Activated CD8-positive, alpha-beta T cell treated with anti-CD3 and anti-CD28 coated beads for 36 hours (primary cell): ENCODE results near the gene MCU. TPM values are rescaled to one million over a fixed set of nuclear protein-coding genes. Genes with fewer than 3 reads are reported as not detected.

ENCODE experiments used
- ATAC-seq: fragments of 200-7000 bp; cut with Tn5 transposase; one replicate; pipeline ENCODE4 v1.10.0; 2021; ENCODE audit warnings: mild to moderate bottlenecking, moderate library complexity
- CTCF ChIA-PET: fragments of 350-600 bp; sonication (Branson Sonifier 250); formaldehyde crosslinking; loops from one replicate; lab custom pipeline; 2021; ENCODE audit warnings: antibody characterized with exemption; lab: Charles Lee
- POLR2A ChIA-PET: fragments of 350-600 bp; sonication (Branson Sonifier 250); formaldehyde crosslinking; loops from one replicate; lab custom pipeline; 2021; ENCODE audit warnings: antibody characterized with exemption; lab: Charles Lee
- DNase-seq: peaks from one replicate; pipeline ENCODE4 v3.0.0-alpha.2; 2020
- H3K27ac Mint-ChIP-seq: one replicate; pipeline ENCODE4 v1.8.0; 2021; ENCODE audit warnings: mild to moderate bottlenecking, mixed read lengths
- H3K27me3 Mint-ChIP-seq: one replicate; pipeline ENCODE4 v1.8.0; 2021; ENCODE audit warnings: mixed read lengths
- H3K36me3 Mint-ChIP-seq: one replicate; pipeline ENCODE4 v1.8.0; 2021; ENCODE audit warnings: low read depth, mixed read lengths
- H3K4me1 Mint-ChIP-seq: one replicate; pipeline ENCODE4 v1.8.0; 2021; ENCODE audit warnings: low read depth, mixed read lengths
- H3K4me3 Mint-ChIP-seq: one replicate; pipeline ENCODE4 v1.8.0; 2021; ENCODE audit warnings: mild to moderate bottlenecking, moderate library complexity, mixed read lengths
- H3K9me3 Mint-ChIP-seq: one replicate; pipeline ENCODE4 v1.8.0; 2021; ENCODE audit warnings: mixed read lengths
- CTCF ChIP-seq: fragments of 200-600 bp; IDR thresholded peaks from one replicate; pipeline ENCODE4 v1.8.0; 2022; ENCODE audit warnings: antibody characterized with exemption, mild to moderate bottlenecking
- intact Hi-C: fragments of 100-400 bp; cut with micrococcal nuclease; formaldehyde crosslinking; loops from one replicate; pipeline ENCODE4 v1.10.0; 2022
- total RNA-seq, 2 experiments: library from RNA; stranded (reverse); gene quantifications; one replicate each; pipeline ENCODE4 v1.2.3, GENCODE V29; 2021

Gene MCU
- total RNA-seq, 2 experiments from 2014 or later: 17.1 to 18.3 TPM

- POLR2A ChIA-PET: interaction anchor here (0.7 kb wide), 1 partner anchor 261 kb away, joined by 3 read pairs; no protein-coding TSS in a partner anchor
- Mint-ChIP-seq H3K27me3 (no peaks in the 10 kb centered on the region), H3K4me1 (no peaks in the 10 kb centered on the region), H3K36me3 (no peaks in the 10 kb centered on the region), H3K4me3 (no peak overlapping the region), H3K9me3 (no peaks in the 10 kb centered on the region), H3K27ac (no peak overlapping the region)
- ATAC-seq: no peak
- CTCF ChIA-PET: interaction anchor here (1.4 kb wide), 1 partner anchor 284 kb away, joined by 3 read pairs; no protein-coding TSS in a partner anchor
- no peak for DNase-seq
- TF ChIP-seq CTCF: no peak
- intact Hi-C loops: no loop called here
Observed at GRCh38 chr10:72649291-72649690, 42.7 kb upstream of the MCU start.

DNA sequence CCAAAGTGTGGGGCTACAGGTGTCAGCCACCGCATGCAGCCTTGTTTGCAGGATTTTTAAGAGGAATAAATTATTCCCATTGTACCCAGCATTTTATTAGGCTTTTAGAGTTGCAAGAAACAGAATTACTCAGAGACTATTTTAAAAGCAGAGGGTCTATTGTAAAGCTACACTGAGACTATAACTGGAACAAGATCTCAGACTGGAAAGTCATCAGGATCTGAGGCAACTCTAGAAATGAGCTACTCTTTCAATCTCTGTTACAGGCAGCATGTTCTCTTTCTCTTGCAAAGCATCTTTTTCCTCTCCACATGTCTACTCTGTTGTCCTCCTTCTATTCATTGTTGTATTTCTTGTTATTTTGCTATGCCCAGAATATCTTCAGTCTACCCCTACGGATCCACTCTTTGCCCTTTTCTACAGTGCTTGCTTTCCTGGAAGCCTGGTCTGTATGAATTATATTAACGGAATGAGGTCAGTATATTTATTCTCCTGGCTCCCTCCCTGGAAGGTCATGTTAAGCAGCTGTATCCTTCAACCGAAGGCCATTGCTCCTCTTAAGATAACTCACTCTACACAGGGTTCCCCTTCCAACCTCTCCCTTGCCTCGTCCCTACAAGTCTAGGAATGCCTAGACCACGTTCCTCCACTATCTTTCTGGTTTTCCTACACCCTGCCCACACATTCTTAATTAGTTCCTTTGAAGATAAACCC is 38.4 kb upstream of the MCU start:
- intact Hi-C loops: no loop called here
- Mint-ChIP-seq H3K27ac (no peak overlapping the region), H3K27me3 (no peaks in the 10 kb centered on the region), H3K4me1 (no peaks in the 10 kb centered on the region), H3K9me3 (no peaks in the 10 kb centered on the region), H3K36me3 (no peaks in the 10 kb centered on the region), H3K4me3 (no peak overlapping the region)
- no peak for TF ChIP-seq CTCF
- ChIA-PET CTCF (no interaction called here), POLR2A (interaction anchor here (0.7 kb wide), 1 partner anchor 10 kb away, joined by 3 read pairs; no protein-coding TSS in a partner anchor)
- DNase-seq (no peak), ATAC-seq (no peak)

- ChIA-PET POLR2A (no interaction called here), CTCF (no interaction called here)
- no peaks in the 10 kb centered on the region for H3K27me3 Mint-ChIP-seq
- H3K9me3 Mint-ChIP-seq: no peaks in the 10 kb centered on the region
- no peak for TF ChIP-seq CTCF
- DNase-seq: no peak
- no peaks in the 10 kb centered on the region for H3K36me3 Mint-ChIP-seq
- intact Hi-C loops: no loop called here
- no peaks in the 10 kb centered on the region for H3K4me1 Mint-ChIP-seq
- H3K27ac Mint-ChIP-seq: no peak overlapping the region
- no peak overlapping the region for H3K4me3 Mint-ChIP-seq
- no peak for ATAC-seq
Observed at GRCh38 chr10:72654720-72655119, 37.2 kb upstream of the MCU start.

DNA sequence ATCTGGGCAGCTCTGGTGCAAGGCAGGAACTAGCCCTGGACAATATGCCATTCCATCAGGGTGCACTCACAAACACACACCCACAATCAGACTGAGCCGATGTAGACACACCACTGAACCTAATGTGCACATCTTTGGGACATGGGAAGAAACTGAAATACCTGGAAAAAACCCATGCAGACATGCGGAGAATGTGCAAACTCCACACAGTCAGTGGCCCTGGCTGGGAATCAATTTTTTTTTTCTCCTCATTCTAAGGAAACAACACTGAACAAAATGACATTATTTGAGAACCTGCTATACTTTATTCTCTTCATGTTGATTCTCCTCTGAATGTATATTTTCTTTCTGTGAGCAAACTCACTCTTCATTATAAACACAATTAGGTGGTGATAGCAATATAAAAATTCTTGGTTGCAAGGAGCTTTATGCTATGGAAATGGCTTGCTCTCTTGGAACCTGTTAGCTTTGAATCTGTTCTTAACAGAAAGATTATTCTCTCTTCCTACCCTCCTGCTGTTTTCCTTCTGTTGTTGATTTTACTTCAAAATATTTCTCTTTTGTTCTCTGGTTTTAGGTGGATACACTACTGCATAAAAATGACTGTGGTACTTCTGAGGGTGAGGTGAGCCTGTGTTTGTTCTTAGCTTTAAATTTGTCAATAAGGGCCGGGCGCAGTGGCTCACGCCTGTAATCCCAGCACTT is 33.1 kb upstream of the MCU start:
- no peak for ATAC-seq
- ChIA-PET CTCF (interaction anchor here (1.4 to 1.6 kb wide), 2 partner anchors 9 to 18 kb away, joined by 3 to 5 read pairs; no protein-coding TSS in a partner anchor), POLR2A (no interaction called here)
- no peaks in the 10 kb centered on the region for H3K27me3 Mint-ChIP-seq
- H3K4me1 Mint-ChIP-seq: no peaks in the 10 kb centered on the region
- no peak for DNase-seq
- H3K4me3 Mint-ChIP-seq: no peak overlapping the region
- no peak overlapping the region for H3K27ac Mint-ChIP-seq
- no peaks in the 10 kb centered on the region for H3K36me3 Mint-ChIP-seq
- no peaks in the 10 kb centered on the region for H3K9me3 Mint-ChIP-seq
- no peak for TF ChIP-seq CTCF
- intact Hi-C loops: no loop called here

DNA sequence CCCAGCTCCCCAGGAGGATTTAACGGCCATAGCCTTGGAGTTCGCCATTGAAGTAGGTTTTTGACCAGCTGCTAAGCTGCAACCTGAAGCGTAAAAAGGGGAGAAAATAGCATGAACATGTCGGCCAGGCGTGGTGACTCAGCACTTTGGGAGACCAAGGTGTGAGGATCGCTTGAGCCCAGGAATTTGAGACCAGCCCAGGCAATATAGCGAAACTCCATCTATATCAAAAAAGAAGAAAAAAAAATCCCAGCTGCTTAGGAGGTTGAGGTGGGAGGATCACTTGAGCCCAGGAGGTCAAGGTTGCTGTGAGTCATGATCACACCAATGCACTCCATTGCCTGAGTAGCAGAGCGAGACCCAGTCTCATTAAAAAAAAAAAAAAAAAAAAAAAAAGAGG is 32.2 kb upstream of the MCU start:
- intact Hi-C loops: no loop called here
- Mint-ChIP-seq H3K27me3 (no peaks in the 10 kb centered on the region), H3K9me3 (no peaks in the 10 kb centered on the region), H3K36me3 (no peaks in the 10 kb centered on the region), H3K4me1 (no peaks in the 10 kb centered on the region), H3K4me3 (no peak overlapping the region), H3K27ac (no peak overlapping the region)
- ChIA-PET POLR2A (no interaction called here), CTCF (interaction anchor here (1.6 kb wide), 1 partner anchor 8 kb away, joined by 5 read pairs; no protein-coding TSS in a partner anchor)
- ATAC-seq (no peak), DNase-seq (no peak)
- TF ChIP-seq CTCF: no peak
